Measurements from ENCODE around the gene UBAC1. TPM values are rescaled to one million over a fixed set of nuclear protein-coding genes. Genes with fewer than 3 reads are reported as not detected.

UBAC1 gene
- polyA plus RNA-seq, 2 donors: 40.7 to 43.4 TPM

DNA sequence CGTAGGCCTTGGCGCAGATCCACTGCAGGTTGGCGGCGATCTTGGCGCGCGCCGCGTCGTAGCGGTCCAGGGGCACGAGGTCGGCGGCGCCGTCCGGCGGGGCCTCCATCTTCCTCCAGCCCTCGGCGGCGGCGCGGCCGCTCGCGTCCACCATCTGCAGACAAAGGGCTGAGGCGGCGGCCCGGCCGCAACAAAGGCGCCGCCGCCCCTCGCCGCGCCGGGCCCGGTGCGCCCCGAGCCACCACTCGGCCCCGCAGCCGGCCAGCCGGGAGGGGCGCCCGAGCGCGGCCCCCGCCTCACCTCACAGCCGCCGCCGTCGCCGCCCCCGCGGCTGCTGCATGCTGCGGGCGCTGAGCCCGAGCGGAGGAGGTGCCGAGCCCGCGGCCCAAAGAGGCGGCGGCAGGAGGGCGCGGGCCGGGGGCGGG, 54.2 kb downstream of the UBAC1 start:
- H3K4me1 ChIP-seq (ENCODE audit: control insufficient read depth in 2 of 2, insufficient read depth in 2 of 2, low read length in 1 of 2): peaks cover 0 to 18% of the 10 kb centered on the region in 2 donors
- peaks cover 0 to 11% of the 10 kb centered on the region in 2 donors for H3K36me3 ChIP-seq (ENCODE audit: control insufficient read depth in 2 of 2, insufficient read depth in 2 of 2, low read length in 1 of 2)
- no peaks in the 10 kb centered on the region for H3K27me3 ChIP-seq (ENCODE audit: control insufficient read depth in 1 of 2, insufficient read depth in 2 of 2, low read length in 2 of 2)
- H3K4me3 ChIP-seq (ENCODE audit: low read depth in 1 of 2, low read length in 2 of 2): peak overlapping the region; percentile 87 to 95
- H3K27ac ChIP-seq (ENCODE audit: low read depth in 2 of 2, low read length in 1 of 2): peak overlapping the region; percentile 96
- 0 to 1% methylated on average over 20 to 69 of the region's 69 CpGs for WGBS, 2 donors
- H3K9me3 ChIP-seq (ENCODE audit: control insufficient read depth in 2 of 2, insufficient read depth in 1 of 2, low read depth in 1 of 2, low read length in 1 of 2): no peaks in the 10 kb centered on the region

DNA sequence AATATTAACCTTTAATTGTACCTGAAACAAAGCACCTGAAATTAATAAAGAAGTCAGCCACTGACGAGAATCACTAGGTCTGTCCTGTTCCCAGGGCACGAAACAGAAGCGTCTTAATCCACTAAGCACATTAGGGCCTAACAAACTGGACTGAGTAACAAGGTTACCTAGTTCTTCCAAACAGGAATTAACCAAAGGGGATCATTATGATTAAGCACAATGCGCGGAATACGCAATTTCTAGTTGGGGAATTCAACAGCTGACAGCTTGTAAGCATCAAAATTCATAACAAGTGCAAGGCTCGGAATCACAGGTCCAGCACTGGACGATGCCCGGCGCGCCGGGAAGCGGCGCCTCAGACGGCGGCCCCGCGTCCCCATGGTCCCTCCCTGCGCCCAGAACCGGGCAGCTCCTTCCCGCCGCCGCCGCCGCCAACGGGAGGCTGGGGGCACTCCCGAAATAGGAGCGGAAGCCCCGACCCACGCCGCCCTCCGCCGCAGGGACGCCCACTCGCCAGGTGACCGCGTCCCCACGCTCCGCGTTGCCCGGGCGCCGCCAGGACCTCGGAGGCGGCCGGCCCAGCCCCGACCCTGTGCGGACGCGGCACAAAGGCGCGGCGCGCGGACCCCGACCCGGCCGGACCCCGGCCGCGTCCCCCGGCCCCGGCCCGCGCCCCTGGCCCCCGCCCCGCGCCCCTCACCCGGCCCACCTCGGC, 54.7 kb downstream of the UBAC1 start:
- peak overlapping the region; percentile 96 for H3K27ac ChIP-seq (ENCODE audit: low read depth in 2 of 2, low read length in 1 of 2)
- 1 to 2% methylated on average over 47 to 70 of the region's 70 CpGs for WGBS, 2 donors
- no peaks in the 10 kb centered on the region for H3K27me3 ChIP-seq (ENCODE audit: control insufficient read depth in 1 of 2, insufficient read depth in 2 of 2, low read length in 2 of 2)
- H3K4me1 ChIP-seq (ENCODE audit: control insufficient read depth in 2 of 2, insufficient read depth in 2 of 2, low read length in 1 of 2): peaks cover 2 to 21% of the 10 kb centered on the region in 2 donors
- peak overlapping the region; percentile 87 to 95 for H3K4me3 ChIP-seq (ENCODE audit: low read depth in 1 of 2, low read length in 2 of 2)
- peaks cover 0 to 6% of the 10 kb centered on the region in 2 donors for H3K36me3 ChIP-seq (ENCODE audit: control insufficient read depth in 2 of 2, insufficient read depth in 2 of 2, low read length in 1 of 2)
- no peaks in the 10 kb centered on the region for H3K9me3 ChIP-seq (ENCODE audit: control insufficient read depth in 2 of 2, insufficient read depth in 1 of 2, low read depth in 1 of 2, low read length in 1 of 2)

DNA sequence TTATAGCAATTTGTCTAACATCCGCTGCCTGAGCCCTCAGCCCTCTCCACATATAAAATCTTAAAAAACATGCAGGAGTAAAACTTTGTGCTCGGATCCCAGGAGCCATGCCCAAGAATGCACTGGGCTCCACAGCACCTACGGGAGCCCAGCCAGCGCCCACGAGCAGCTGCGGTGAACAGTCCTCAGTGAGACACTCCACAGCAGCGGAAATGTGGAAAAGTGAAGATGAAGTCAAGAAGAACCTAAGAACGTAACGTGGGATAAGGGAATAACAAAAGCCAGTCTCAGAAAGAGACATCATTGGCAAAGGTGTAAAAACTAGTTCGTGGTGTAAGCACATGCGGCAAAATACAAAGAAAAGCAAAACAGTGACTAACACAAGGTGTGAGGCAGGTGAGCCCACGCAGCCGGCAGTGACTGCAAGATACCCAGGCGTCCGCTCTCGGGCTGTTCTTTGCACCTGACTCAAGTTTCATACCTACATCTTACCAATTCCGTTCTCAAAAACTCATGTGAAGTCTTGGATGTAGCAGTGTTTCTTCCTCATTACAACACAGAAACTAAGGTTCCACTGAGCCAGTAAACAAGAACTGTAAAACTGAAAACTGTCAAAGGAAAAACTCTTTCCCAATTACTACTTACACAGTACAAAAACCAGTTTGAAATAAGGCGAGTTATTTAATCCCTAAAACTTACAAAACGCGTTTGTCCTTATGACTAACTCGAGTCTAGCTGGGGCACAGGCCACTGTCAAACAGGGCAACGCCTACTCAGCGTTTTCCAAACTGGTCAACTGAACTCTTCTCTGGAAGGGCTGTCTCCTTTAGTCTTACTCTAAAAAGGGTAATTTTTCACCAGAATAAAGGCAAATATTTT, 55.6 kb downstream of the UBAC1 start:
- H3K9me3 ChIP-seq (ENCODE audit: control insufficient read depth in 2 of 2, insufficient read depth in 1 of 2, low read depth in 1 of 2, low read length in 1 of 2): no peaks in the 10 kb centered on the region
- H3K27me3 ChIP-seq (ENCODE audit: control insufficient read depth in 1 of 2, insufficient read depth in 2 of 2, low read length in 2 of 2): no peaks in the 10 kb centered on the region
- peaks cover 2 to 18% of the 10 kb centered on the region in 2 donors for H3K4me1 ChIP-seq (ENCODE audit: control insufficient read depth in 2 of 2, insufficient read depth in 2 of 2, low read length in 1 of 2)
- peak overlapping the region; percentile 96 to 100 for H3K27ac ChIP-seq (ENCODE audit: low read depth in 2 of 2, low read length in 1 of 2)
- H3K36me3 ChIP-seq (ENCODE audit: control insufficient read depth in 2 of 2, insufficient read depth in 2 of 2, low read length in 1 of 2): peaks cover 0 to under 1% of the 10 kb centered on the region in 2 donors
- WGBS, 2 donors: 36 to 47% methylated on average over 23 of the region's 23 CpGs
- peak overlapping the region; percentile 45 to 95 for H3K4me3 ChIP-seq (ENCODE audit: low read depth in 1 of 2, low read length in 2 of 2)

DNA sequence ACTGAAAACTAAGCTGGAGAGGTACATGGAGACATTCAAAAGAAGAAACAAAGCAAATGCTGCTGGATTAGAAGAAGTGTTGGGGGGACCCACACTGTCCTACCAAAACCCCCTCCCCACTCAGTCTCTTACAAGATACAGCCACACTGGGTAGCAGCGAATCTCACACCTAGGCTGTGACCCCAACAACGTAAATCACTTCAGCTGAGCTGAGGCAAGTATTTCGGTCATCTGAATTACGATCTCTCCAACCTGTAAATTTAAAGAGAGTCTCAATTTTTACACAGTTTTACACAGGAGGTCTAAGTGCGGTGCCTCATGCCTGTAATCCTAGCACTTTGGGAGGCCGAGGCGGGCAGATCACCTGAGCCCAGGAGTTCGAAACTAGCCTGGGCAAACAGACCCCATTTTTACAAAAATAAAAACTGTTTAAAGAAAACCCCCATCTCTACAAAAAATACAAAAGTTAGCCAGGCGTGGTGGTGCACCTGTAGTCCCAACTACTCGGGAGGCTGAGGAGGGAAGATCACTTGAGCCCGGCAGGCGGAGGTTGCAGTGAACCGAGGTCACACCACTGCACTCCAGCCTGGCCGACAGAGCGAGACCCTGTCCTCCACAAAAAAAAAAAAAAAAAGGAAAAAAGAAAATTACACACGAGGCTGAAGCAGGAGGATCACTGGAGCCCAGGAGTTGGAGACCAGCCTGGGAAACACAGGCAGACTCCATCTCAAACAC, 57.2 kb downstream of the UBAC1 start:
- Histone ChIP-seq H3K27me3 (ENCODE audit: control insufficient read depth in 1 of 2, insufficient read depth in 2 of 2, low read length in 2 of 2) (no peaks in the 10 kb centered on the region), H3K4me3 (ENCODE audit: low read depth in 1 of 2, low read length in 2 of 2) (no peak overlapping the region), H3K36me3 (ENCODE audit: control insufficient read depth in 2 of 2, insufficient read depth in 2 of 2, low read length in 1 of 2) (no peaks in the 10 kb centered on the region), H3K9me3 (ENCODE audit: control insufficient read depth in 2 of 2, insufficient read depth in 1 of 2, low read depth in 1 of 2, low read length in 1 of 2) (no peaks in the 10 kb centered on the region), H3K4me1 (ENCODE audit: control insufficient read depth in 2 of 2, insufficient read depth in 2 of 2, low read length in 1 of 2) (peaks cover 5 to 19% of the 10 kb centered on the region in 2 donors), H3K27ac (ENCODE audit: low read depth in 2 of 2, low read length in 1 of 2) (peak overlapping the region; percentile 94 to 96)
- 94% methylated on average over 16 of the region's 16 CpGs for WGBS, 2 donors

DNA sequence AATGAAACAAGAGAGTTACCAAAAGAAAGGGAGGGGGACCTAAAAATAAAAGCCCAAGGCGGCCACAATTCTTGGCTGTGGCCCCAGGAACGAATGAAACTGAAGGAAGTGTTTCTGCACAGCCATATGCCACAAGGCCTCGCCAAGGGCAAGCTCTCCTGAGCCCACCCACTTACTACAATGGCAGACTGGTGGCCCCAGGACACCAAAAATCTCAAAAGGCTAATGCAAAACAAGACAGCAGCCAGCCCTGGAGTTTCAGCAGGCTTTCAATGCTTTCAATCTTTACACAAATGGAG, 57.9 kb downstream of the UBAC1 start:
- peaks cover 5 to 14% of the 10 kb centered on the region in 2 donors for H3K4me1 ChIP-seq (ENCODE audit: control insufficient read depth in 2 of 2, insufficient read depth in 2 of 2, low read length in 1 of 2)
- peak overlapping the region; percentile 67 to 87 for H3K27ac ChIP-seq (ENCODE audit: low read depth in 2 of 2, low read length in 1 of 2)
- no peaks in the 10 kb centered on the region for H3K36me3 ChIP-seq (ENCODE audit: control insufficient read depth in 2 of 2, insufficient read depth in 2 of 2, low read length in 1 of 2)
- H3K9me3 ChIP-seq (ENCODE audit: control insufficient read depth in 2 of 2, insufficient read depth in 1 of 2, low read depth in 1 of 2, low read length in 1 of 2): no peaks in the 10 kb centered on the region
- WGBS, 2 donors: 34 to 47% methylated on average over 3 of the region's 3 CpGs
- H3K4me3 ChIP-seq (ENCODE audit: low read depth in 1 of 2, low read length in 2 of 2): no peak overlapping the region
- no peaks in the 10 kb centered on the region for H3K27me3 ChIP-seq (ENCODE audit: control insufficient read depth in 1 of 2, insufficient read depth in 2 of 2, low read length in 2 of 2)

DNA sequence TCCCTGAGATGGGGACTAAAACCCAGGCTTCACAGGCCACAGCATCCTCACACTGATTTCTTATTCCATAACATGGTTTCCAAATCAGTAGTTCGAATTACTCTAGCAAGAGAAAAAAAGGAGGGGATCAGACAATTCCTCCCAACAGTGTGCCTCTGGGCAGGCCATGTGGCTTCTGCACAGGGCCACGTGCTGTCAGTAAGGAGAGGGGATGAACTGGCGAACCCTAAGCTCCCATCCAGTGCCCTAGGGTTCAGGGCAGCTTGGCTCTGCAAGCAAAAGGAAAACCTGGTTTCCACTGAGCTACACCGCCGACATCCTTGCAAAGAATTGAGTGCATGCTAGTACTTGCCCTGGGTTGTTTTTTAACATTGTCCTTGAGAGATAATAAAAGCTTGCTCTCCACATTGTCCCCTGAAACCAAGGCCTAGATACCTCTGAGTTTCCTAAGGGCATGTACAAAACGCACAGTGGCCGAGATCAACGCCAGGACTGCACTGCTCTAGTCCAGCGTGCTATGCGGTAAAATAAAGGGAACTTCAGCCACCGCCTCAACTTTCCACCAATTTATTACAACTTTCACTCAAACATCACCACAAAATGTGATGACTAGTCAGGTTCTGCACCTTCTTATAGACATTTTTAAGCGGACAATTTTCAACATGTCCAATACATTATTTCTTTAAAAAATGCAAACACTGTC, 58.4 kb downstream of the UBAC1 start:
- Histone ChIP-seq H3K36me3 (ENCODE audit: control insufficient read depth in 2 of 2, insufficient read depth in 2 of 2, low read length in 1 of 2) (no peaks in the 10 kb centered on the region), H3K27ac (ENCODE audit: low read depth in 2 of 2, low read length in 1 of 2) (peak overlapping the region; percentile 67 to 87), H3K27me3 (ENCODE audit: control insufficient read depth in 1 of 2, insufficient read depth in 2 of 2, low read length in 2 of 2) (no peaks in the 10 kb centered on the region), H3K4me1 (ENCODE audit: control insufficient read depth in 2 of 2, insufficient read depth in 2 of 2, low read length in 1 of 2) (peaks cover 5 to 11% of the 10 kb centered on the region in 2 donors), H3K9me3 (ENCODE audit: control insufficient read depth in 2 of 2, insufficient read depth in 1 of 2, low read depth in 1 of 2, low read length in 1 of 2) (no peaks in the 10 kb centered on the region), H3K4me3 (ENCODE audit: low read depth in 1 of 2, low read length in 2 of 2) (no peak overlapping the region)
- 49 to 75% methylated on average over 12 of the region's 12 CpGs for WGBS, 2 donors

DNA sequence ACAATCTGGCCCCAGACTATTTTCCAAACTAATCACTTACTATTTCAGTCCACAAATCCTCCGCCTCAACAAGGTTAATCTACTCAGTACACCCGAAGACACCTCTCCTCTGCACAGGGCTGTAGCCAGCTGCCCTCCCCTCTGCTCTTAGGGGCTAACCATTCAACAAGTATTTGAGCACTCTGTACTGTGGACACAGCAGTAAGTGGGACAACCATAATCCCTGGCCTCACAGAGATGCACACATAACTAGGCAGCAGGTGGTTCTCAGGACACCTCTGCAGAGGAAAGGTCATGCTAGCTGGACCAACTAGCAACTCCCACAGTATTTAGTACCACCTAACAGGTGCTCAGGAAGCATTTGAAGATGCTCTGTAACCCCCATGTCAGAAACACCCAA, 59.3 kb downstream of the UBAC1 start:
- WGBS, 2 donors: 90 to 91% methylated on average over 2 of the region's 2 CpGs
- no peaks in the 10 kb centered on the region for H3K9me3 ChIP-seq (ENCODE audit: control insufficient read depth in 2 of 2, insufficient read depth in 1 of 2, low read depth in 1 of 2, low read length in 1 of 2)
- peaks cover 0 to 4% of the 10 kb centered on the region in 2 donors for H3K36me3 ChIP-seq (ENCODE audit: control insufficient read depth in 2 of 2, insufficient read depth in 2 of 2, low read length in 1 of 2)
- peaks cover 5 to 11% of the 10 kb centered on the region in 2 donors for H3K4me1 ChIP-seq (ENCODE audit: control insufficient read depth in 2 of 2, insufficient read depth in 2 of 2, low read length in 1 of 2)
- H3K27me3 ChIP-seq (ENCODE audit: control insufficient read depth in 1 of 2, insufficient read depth in 2 of 2, low read length in 2 of 2): no peaks in the 10 kb centered on the region
- H3K27ac ChIP-seq (ENCODE audit: low read depth in 2 of 2, low read length in 1 of 2): peak overlapping the region in 1 of 2 donors; percentile 7
- H3K4me3 ChIP-seq (ENCODE audit: low read depth in 1 of 2, low read length in 2 of 2): no peak overlapping the region

DNA sequence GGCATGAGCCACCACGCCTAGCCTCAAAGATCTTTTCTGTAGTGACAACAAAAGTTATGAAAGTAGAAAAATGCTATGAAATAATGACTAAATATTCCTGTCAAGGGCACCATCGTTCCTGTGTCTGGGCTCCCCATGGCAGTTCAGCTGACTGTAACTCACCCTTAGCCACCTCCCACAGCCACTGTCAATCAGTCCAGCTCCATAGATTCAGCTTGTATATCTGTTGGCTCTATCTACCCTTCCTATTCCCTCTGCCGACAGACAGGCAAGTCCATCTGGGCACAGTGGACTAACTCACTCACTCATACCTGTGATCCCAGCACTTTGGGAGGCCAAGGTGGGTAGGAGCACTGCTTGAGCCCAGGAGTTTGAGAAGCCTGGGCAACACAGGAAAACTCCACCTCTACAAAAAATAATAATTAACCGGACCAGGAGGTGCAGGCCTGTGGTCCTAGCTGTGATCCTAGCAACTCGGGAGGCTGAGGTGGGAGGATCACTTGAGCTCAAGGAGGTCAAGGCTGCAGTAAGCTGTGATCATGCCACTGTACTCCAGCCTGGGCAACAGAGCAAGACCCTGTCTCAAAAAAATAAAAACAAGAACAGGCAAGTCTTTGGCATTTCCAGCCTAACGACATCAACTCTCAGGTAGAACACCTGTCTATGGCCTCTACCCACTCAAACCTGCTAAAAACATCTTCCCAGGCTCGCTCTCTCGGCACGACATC, 60.0 kb downstream of the UBAC1 start:
- no peak overlapping the region for H3K4me3 ChIP-seq (ENCODE audit: low read depth in 1 of 2, low read length in 2 of 2)
- WGBS, 2 donors: 90 to 92% methylated on average over 9 of the region's 9 CpGs
- peaks cover 0 to 4% of the 10 kb centered on the region in 2 donors for H3K36me3 ChIP-seq (ENCODE audit: control insufficient read depth in 2 of 2, insufficient read depth in 2 of 2, low read length in 1 of 2)
- no peaks in the 10 kb centered on the region for H3K9me3 ChIP-seq (ENCODE audit: control insufficient read depth in 2 of 2, insufficient read depth in 1 of 2, low read depth in 1 of 2, low read length in 1 of 2)
- H3K27me3 ChIP-seq (ENCODE audit: control insufficient read depth in 1 of 2, insufficient read depth in 2 of 2, low read length in 2 of 2): no peaks in the 10 kb centered on the region
- peak overlapping the region in 1 of 2 donors; percentile 15 for H3K27ac ChIP-seq (ENCODE audit: low read depth in 2 of 2, low read length in 1 of 2)
- peaks cover 5 to 11% of the 10 kb centered on the region in 2 donors for H3K4me1 ChIP-seq (ENCODE audit: control insufficient read depth in 2 of 2, insufficient read depth in 2 of 2, low read length in 1 of 2)

Data from esophagus (tissue), 2 donors.